HG03565 (cell line): ENCODE results near the gene CDK14.
"Not testable (repeated sequence)": the region's sequence is repeated elsewhere in the genome, so short reads cannot be mapped to it uniquely, and the experiment has no call there.

Experiments used
- ATAC-seq: cut with Tn5 transposase; IDR thresholded peaks from one replicate; pipeline ENCODE4 v1.9.1; 2021; ENCODE audit warnings: mild to moderate bottlenecking, moderate library complexity; ENCODE audit not compliant: unreplicated experiment

Gene CDK14

DNA sequence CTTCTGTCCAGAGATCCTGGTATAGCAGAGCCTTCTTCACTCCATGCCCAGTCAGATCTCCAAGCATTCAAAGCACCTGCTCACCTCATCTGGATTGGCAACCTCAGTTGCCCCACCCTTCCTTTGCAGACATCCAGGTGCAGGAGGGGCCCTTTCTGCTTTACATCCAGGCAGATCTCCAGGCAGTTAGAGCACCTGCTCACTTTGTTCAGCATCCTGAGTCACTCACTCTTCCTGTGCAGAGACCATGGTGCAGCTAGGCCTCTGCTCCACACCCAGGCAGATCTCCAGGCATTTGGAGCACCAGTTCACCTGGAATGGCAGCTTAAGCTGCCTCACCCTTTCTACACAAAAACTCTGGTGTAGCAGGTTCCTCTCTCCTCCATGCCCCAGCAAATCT, 153.1 kb downstream of the CDK14 start:
- ATAC-seq, result no peak

- peak; percentile 58 for ATAC-seq
Observed at GRCh38 chr7:90749774-90750173, 153.7 kb downstream of the CDK14 start.

GRCh38 chr7:90751595-90751994, 155.5 kb downstream of the CDK14 start:
- no peak for ATAC-seq

DNA sequence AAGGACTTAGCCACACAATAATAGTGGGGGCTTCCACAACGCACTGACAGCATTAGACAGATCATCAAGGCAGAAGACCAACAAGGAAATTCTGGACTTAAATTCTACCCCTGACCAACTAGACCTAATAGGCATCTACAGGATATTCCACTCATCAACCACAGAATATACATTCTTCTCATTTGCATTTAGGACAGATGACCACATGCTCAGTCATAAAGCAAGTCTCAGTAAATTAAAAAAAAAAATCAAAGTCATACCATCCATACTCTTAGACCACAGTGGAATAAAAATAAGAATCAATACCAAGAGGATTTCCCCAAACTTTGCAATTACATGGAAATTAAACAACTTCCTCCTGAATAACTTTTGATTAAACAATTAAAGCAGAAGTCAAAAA, 155.9 kb downstream of the CDK14 start:
- ATAC-seq, result no peak

DNA sequence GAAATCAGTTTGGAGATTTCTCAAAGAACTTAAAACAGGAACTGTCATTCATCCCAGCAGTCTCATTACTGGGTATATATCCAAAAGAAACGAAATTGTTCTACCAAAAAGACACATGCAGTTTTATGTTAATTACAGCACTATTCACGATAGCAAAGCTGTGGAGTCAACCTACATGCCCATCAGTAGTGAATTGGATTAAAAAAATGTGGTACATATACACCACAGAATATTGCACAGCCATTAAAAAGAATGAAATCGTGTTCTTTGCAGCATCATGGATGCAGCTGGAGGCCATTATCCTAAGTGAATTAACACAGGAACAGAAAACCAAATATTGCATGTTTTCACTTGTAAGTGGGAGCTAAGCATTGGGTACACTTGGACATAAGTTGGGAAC, 158.9 kb downstream of the CDK14 start:
- no peak for ATAC-seq

DNA sequence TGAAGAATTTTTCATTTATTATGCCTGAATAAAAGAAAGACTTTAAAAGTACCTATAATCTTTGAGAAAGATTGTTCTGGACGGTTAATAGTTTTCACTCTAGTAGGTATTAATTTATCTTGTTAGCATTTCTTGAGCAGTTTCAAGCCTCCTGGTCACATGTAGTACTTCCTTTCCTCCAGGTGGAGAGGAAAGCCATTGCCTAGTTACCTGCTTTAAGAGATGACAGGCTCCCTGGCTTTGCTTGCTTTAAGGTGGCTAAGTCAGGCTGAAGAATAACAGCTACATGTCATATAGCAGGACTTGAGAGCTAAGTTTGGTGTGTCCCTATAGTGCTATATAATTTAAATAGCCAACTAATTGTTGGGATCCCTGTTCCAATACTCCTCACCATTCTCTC, 160.2 kb downstream of the CDK14 start:
- ATAC-seq, result no peak

DNA sequence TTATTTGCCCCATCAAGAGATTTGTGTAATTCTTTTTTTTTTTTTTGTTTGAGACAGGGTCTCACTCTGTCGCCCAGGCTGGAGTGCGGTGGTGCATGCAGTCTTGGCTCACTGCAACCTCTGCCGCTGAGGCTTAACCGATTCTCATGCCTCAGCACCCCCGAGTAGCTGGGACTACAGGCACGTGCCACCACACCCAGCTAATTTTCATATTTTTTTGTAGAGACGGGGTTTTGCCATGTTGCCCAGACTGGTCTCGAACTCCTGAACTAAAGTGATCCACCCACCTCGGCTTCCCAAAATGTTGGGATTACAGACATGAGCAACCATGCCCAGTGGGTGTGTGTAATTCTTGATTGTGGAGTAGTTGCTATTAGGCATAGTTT, 161.4 kb downstream of the CDK14 start:
- peak; percentile 60 for ATAC-seq

- ATAC-seq, result no peak
Observed at GRCh38 chr7:90758933-90759562, 162.9 kb downstream of the CDK14 start.

DNA sequence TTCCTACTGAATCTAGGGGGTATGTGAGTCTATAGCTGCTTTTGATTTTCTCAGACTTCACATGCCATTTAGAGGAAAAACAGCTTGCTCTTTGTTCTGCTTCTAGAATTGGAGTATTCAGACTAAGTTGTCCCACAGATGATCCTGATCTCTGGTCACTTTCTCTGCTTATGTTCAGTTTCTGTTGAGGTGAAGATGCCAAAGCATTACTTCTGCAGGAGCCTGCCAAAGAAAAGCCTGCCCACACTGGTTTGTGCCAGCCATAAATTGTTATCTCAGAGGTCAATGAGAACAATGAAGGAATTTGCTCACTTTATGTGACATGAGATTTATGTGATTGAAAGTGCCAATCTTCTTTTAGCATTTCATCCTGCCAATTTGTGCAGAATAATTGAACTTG, 163.6 kb downstream of the CDK14 start:
- ATAC-seq, result no peak

GRCh38 chr7:90760892-90761291, 164.8 kb downstream of the CDK14 start:
- no peak for ATAC-seq

DNA sequence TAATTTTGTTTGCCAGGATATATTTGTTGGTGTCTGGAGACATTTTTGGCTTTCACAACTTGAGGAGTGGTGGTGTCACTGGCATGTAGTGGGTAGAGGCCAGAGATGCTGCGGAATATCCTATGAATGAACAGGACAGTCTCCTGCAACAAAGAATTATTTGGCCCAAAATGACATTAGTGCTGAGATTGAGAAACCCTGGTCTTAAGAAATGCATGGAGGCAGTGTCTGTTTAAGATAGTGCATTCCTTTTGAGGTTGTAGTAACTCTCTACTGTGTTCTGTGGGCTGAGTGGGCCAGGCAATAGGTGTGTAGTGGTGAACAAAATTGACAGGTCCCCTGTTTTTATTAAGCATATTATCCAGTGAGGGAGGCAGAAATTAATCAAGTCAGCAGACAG, 165.5 kb downstream of the CDK14 start:
- no peak for ATAC-seq

GRCh38 chr7:90763108-90763507, 167.0 kb downstream of the CDK14 start:
- ATAC-seq, result no peak

DNA sequence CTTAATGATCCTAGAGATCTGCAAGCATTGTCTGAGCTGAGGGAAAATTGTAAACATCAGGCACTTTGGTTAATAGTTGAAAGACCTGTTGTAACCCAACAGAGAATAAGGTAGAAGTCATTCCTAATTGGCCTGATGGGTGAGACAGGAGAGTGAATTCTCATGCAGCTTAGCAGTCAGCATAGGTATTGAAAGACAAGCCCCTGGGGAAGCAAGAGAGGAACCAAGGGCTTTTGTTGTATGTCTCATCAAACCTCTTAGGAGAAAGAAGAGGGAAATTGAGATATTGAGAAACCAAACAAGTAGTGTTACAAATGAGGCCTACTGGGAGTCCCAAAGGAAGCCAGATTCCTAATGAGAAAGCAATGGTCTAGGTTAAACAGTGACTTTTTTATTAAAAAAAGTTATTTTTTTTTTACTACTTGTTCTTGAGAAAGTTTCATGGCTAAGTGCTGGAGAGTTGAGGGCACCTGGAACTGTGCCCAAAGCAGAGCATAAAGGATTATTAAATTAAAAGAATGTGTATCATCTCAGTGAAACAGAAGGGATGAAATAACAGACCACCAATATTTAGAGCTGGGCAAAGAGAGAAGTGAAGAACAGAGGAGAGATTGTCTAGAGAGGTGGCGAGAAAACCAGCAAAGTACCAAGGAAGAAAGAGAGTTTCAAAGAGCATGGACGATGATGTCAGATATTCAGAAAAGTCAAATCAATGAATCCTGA, 168.9 kb downstream of the CDK14 start:
- ATAC-seq, result no peak

GRCh38 chr7:90766814-90767564, 170.9 kb downstream of the CDK14 start:
- ATAC-seq, result no peak

- no peak for ATAC-seq
Observed at GRCh38 chr7:90768301-90768700, 172.2 kb downstream of the CDK14 start.

DNA sequence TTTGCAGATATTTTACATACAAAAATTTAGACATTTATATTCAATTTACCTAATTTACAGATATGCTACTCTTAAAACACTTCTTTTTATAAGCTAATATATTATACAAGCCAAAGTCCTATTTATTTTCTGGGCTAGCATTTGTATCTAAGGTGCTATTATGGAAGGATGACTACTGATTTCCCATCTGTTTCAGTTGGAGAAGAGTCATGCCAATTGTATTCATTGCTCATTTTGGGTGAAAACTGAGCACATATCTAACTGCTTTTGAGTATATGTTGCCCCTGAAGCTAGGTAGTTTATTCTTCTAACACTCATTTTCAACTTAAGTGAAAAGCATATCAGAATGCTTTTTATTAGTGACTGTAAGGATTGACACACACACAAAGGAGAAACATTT, 172.9 kb downstream of the CDK14 start:
- ATAC-seq, result no peak

DNA sequence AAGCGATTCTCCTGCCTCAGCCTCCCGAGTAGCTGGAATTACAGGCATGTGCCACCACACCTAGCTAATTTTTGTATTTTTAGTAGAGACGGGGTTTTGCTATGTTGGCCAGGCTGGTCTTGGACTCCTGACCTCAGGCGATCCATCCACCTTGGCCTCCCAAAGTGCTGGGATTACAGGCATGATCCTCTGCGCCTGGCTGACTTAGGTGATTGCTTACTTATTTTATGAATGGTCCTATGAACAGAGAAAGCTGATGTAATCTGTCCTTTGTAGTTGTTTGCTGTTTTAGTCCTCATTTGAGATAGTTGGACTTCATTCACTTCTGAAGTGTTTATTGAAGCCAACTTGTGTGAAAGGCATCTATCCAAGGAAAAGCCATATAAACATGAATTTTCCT, 173.4 kb downstream of the CDK14 start:
- not testable (repeated sequence) for ATAC-seq

DNA sequence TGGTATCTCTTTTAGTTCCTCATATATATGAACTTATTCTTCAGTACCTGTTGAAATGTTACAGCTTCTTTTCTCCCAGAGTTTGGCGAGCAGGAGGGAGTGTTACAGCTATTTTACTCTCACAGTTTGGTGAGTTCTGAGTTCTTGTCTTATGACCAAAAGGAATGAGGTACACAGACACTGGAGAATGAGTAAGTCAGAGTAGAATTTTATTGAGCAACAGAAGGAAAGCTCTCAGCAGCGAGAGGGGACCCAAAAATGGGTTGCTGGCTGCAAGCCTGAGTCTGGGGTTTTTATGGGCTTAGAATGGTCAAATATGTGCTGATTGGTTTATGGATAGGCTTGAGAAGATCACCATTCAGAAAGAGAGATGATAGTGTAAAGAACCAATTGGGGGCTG, 175.2 kb downstream of the CDK14 start:
- no peak for ATAC-seq

GRCh38 chr7:90772410-90772809, 176.3 kb downstream of the CDK14 start:
- no peak for ATAC-seq

GRCh38 chr7:90773269-90773668, 177.1 kb downstream of the CDK14 start:
- ATAC-seq, result no peak

DNA sequence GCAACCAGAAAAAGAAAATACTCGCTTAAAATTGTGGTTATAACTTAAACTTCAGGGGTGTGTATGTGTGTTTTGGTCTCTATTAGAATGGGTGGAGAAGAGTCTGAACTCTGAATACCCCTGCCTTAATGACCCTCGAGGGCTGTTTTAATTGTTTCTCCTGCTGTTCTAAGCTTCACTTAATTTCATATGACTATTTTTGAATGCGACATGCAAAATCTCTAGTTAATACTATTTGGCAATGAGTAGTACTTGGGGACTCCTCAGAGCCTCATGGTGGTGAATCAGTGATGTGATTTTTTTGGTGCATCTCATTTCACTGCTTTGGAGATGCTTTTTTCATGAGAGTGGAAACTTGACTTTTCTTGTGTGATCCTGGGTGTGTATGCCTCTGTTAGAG, 178.6 kb downstream of the CDK14 start:
- ATAC-seq, result no peak

DNA sequence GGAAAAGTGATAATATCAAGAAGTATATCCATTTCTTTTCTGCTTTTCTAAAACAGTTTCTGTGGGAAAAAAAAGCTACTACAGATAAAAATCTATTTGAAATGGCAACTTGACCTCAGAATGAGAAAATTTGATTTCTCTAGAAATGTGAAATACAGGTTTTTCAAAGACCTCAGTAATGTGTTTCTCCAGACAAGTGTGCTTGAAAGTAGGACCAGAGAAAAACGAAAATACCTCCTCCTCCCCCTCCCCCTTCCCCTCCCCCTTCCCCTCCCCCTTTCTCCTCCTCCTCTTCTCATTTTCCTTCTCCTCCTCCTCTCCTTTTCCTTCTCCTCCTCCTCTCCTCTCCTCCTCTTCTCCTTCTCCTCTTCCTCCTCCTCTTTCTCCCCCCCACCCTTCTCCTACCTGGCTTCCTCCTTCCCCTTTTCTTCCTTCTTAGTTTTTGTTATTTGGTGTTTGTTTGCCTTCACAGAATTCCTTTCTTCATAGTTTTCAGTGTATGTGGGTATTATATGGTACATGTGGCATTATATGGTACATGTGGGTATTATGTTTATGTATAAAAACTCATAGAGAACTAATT, 179.4 kb downstream of the CDK14 start:
- no peak for ATAC-seq
